Mucosa of rectum (tissue), 2 donors: ENCODE data around the gene BEND7.

Source experiments
- H3K27ac ChIP-seq, 2 donors: one replicate each; pipeline ENCODE4 v1.7.0; 2013; ENCODE audit warnings: inconsistent platforms in 2 of 2, low read depth in 2 of 2, low read length in 2 of 2
- H3K27me3 ChIP-seq, 2 donors: one replicate each; pipeline ENCODE4 v1.7.0; 2013; ENCODE audit warnings: low read length in 2 of 2; ENCODE audit not compliant: control insufficient read depth in 2 of 2, insufficient read depth in 2 of 2
- H3K36me3 ChIP-seq, 2 donors: one replicate each; pipeline ENCODE4 v1.7.0; 2013; ENCODE audit warnings: low read length in 2 of 2; ENCODE audit not compliant: control insufficient read depth in 2 of 2, insufficient read depth in 2 of 2
- H3K4me1 ChIP-seq, 2 donors: one replicate each; pipeline ENCODE4 v1.7.0; 2013; ENCODE audit warnings: low read length in 2 of 2, mild to moderate bottlenecking in 1 of 2; ENCODE audit not compliant: control insufficient read depth in 2 of 2, insufficient read depth in 2 of 2
- H3K4me3 ChIP-seq, 2 donors: one replicate each; pipeline ENCODE4 v1.7.0; 2013; ENCODE audit warnings: low read length in 2 of 2
- H3K9ac ChIP-seq, 2 donors: one replicate each; pipeline ENCODE4 v1.7.0; 2013; ENCODE audit warnings: low read length in 2 of 2, low read depth in 1 of 2, mild to moderate bottlenecking in 1 of 2
- H3K9me3 ChIP-seq, 2 donors: one replicate each; pipeline ENCODE4 v1.7.0; 2013; ENCODE audit warnings: low read length in 2 of 2; ENCODE audit not compliant: control insufficient read depth in 2 of 2
- donor health status: healthy.
- donor health status: Normal muscosa, but diverticular disease.

BEND7 gene

DNA sequence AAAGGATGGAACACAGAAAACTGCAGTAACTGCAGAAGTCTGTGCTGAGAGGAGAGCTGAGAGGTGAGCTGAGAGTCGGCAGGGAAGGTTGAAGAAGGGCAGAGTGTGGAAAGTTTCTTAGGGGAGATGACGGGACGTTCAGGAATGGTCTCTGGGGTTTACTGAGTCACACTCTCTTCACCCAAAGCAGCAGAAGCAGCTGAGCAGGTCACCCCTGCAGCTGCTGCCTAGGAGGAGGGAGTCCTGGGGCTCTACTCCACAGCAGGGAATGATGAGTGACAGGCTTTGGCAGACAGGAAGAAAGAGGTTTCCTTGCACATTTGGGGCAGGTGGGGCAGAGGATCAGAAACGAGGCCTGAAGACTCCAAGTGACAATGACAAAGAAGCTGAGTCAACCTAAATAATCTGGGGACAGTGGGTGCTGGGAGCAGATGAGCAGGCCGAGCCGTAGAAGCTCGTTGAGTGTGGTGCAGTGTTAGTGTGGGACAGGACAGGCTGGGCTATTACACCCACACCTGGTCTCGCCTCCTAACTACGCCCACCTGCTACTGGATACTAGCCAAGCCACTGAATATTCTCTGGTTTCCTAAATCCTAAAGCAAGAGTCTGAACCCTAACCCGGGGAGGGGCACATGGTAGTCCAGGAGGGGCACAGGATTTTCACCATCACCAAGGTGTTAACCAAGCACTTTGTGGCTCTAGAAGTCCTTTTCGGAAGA lies 24.9 kb downstream of the BEND7 start:
- no peaks in the 10 kb centered on the region for H3K36me3 ChIP-seq
- no peak overlapping the region for H3K9ac ChIP-seq
- H3K4me3 ChIP-seq: no peak overlapping the region
- no peaks in the 10 kb centered on the region for H3K4me1 ChIP-seq
- no peaks in the 10 kb centered on the region for H3K27me3 ChIP-seq
- no peaks in the 10 kb centered on the region for H3K9me3 ChIP-seq
- no peak overlapping the region for H3K27ac ChIP-seq

DNA sequence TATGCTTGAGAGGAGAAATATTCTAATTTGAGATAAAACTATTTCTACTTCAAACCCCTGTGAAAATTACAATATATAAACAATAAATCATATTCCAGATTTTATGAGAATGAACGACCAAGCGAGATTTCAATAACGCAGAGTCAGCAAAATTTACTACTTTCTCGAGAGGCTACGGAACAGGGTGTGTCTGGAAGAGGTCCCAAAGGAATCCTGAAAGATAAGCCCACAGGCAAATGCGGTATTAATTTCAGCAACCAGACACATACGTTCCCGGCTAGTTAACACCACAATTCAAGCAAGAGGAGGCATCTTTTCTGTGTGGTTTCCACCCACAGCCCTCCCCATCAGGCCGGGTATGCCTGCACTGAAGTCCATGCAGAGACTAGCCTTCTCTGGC lies 26.4 kb downstream of the BEND7 start:
- no peaks in the 10 kb centered on the region for H3K4me1 ChIP-seq
- H3K9me3 ChIP-seq: no peaks in the 10 kb centered on the region
- no peak overlapping the region for H3K4me3 ChIP-seq
- no peak overlapping the region for H3K27ac ChIP-seq
- H3K27me3 ChIP-seq: no peaks in the 10 kb centered on the region
- no peak overlapping the region for H3K9ac ChIP-seq
- no peaks in the 10 kb centered on the region for H3K36me3 ChIP-seq

DNA sequence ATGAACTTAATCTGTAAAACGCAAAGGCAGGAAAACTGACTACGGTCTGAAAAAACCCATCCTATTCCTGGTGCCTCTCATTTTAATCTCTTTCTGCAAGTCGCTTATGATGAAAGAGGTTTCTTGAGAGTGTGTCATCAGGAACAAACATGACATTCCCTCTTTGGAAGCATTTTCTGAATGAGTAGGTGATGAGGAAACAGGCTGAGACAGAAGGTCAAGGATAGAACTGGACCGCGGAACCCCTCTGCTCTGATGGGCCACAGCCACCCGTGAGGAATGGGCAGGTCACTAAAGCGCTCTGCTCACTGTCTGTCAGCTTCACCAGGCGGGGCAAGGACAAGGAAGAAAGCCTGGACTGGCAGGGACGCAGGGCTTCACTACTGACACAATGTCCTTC lies 28.6 kb downstream of the BEND7 start:
- H3K4me1 ChIP-seq: no peaks in the 10 kb centered on the region
- H3K4me3 ChIP-seq: no peak overlapping the region
- H3K9ac ChIP-seq: no peak overlapping the region
- H3K36me3 ChIP-seq: no peaks in the 10 kb centered on the region
- H3K9me3 ChIP-seq: no peaks in the 10 kb centered on the region
- no peak overlapping the region for H3K27ac ChIP-seq
- H3K27me3 ChIP-seq: no peaks in the 10 kb centered on the region

DNA sequence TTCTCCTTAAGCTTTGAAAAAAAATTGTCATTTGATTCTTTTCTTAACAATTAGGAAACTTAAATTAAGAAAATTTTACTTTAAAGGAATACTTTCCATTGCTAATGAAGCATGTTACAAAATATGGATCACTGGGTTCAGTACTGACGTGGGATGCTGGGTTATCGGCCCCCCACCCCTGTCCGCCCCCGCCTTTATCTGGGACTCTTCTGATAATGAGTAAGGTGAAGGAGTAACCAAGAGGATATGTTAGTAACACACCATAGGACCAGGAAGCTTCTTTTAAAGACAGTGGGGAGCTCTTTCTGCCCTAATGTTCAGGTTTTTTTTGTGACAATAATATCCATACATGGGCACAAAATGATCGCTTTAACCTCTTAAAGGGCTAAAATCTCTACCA lies 29.7 kb downstream of the BEND7 start:
- H3K9ac ChIP-seq: no peak overlapping the region
- no peaks in the 10 kb centered on the region for H3K9me3 ChIP-seq
- no peak overlapping the region for H3K27ac ChIP-seq
- no peaks in the 10 kb centered on the region for H3K4me1 ChIP-seq
- H3K27me3 ChIP-seq: no peaks in the 10 kb centered on the region
- no peaks in the 10 kb centered on the region for H3K36me3 ChIP-seq
- no peak overlapping the region for H3K4me3 ChIP-seq

DNA sequence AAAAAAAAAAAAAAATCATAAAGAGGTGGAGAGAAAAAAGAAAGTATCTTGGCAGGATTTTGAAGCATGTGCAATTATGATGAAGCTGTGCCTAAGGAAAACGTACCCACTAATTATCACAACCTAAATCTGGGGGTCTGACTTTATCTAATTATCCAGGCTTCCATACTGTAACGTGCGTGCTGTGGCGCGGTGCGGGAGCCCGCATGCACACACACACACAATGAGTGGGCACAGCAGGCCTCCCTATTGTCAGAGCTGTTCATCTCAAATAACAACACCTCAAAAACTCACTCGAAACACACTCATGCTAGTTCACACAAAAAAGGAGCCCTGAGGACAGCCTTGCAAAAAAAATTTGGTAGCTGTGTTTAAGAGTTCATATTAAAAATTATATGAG lies 31.9 kb downstream of the BEND7 start:
- no peak overlapping the region for H3K4me3 ChIP-seq
- no peaks in the 10 kb centered on the region for H3K36me3 ChIP-seq
- no peaks in the 10 kb centered on the region for H3K9me3 ChIP-seq
- no peaks in the 10 kb centered on the region for H3K27me3 ChIP-seq
- H3K9ac ChIP-seq: no peak overlapping the region
- H3K27ac ChIP-seq: no peak overlapping the region
- H3K4me1 ChIP-seq: peaks cover 0 to 4% of the 10 kb centered on the region in 2 donors

DNA sequence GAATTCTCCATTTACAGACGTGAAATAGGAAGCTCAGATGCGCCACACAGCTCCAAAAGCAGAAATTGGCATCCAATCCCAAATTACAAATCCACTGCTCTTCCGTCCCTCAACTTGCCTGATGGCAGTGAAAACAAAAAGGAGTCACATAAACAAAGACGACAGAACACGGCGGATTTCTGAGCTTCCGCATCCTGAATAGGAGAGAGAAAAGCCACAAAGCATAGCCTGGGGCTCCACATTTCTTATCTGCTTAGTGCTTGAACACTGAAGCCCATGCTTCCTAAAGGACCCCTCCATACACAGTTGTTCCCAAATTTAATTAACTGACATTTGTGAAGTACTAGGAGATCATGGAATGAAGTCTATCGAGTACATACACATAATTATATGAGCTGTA lies 32.6 kb downstream of the BEND7 start:
- H3K9ac ChIP-seq: no peak overlapping the region
- H3K4me1 ChIP-seq: peaks cover 0 to 4% of the 10 kb centered on the region in 2 donors
- H3K27ac ChIP-seq: no peak overlapping the region
- H3K27me3 ChIP-seq: no peaks in the 10 kb centered on the region
- H3K36me3 ChIP-seq: no peaks in the 10 kb centered on the region
- H3K9me3 ChIP-seq: no peaks in the 10 kb centered on the region
- H3K4me3 ChIP-seq: no peak overlapping the region

DNA sequence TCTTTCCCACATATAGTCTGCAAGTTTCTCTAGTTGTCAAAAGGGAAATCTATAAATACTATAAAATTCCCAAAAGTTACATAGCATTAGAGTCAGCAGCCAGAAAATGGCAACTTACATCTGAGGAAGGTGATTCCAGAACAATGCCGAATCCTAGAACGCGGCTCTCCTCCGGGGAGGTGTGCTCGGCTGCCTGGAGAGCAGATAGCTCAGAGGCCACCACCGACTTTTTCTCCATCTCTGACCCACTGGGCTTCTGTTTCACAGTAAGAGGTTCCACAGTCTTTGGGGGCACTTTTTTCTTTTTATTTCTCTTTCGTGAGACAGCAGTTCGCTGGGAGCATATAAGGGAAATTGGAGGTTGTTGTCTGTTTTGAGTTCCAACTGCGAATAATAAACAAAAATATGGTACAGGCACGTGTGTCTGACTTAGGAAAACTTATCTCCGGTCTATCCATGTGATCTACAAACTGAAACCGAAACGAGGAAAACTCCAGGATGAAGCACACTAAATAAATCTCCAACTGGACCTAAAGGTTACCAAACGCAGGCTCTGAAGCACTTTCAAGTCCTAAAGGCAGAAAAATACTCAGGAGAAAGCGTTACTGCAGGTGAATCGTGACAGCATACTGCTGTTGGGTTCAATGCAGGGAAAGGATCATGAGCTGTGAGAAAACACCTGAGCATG lies 36.2 kb downstream of the BEND7 start:
- Histone ChIP-seq H3K36me3 (no peaks in the 10 kb centered on the region), H3K27ac (peak overlapping the region in 1 of 2 donors; percentile 39), H3K9me3 (no peaks in the 10 kb centered on the region), H3K4me3 (peak overlapping the region; percentile 51 to 76), H3K27me3 (no peaks in the 10 kb centered on the region), H3K9ac (peak overlapping the region in 1 of 2 donors; percentile 7), H3K4me1 (peaks cover 0 to 4% of the 10 kb centered on the region in 2 donors)

DNA sequence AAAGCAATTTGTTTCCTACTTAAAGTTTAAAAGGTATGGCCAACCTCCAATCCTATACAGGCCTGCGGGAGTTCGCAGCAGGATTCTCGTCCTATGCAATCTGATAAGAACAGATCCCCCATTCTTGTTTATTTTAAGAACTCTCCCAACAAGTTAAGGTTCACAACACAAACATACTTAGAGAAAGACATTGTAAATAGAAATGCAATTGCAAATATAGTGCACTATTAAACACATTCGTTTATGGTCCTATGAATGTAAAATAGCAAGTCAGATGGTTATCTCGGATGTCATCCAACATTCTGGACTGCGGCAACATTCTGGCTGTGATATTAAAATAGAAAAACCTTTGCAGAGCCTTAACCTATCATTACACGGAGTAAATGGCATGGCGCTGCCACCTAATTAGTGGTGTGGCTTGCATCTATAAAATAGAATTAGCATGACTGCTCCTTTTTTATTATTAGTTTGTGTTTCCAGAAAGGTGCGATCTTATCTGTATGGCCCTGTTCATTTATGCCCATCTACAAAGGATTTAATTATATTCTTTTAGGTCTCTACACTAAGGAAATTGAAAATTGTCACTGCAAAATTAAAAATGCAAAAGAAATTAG lies 37.0 kb downstream of the BEND7 start:
- H3K9me3 ChIP-seq: no peaks in the 10 kb centered on the region
- no peaks in the 10 kb centered on the region for H3K27me3 ChIP-seq
- no peaks in the 10 kb centered on the region for H3K36me3 ChIP-seq
- H3K27ac ChIP-seq: no peak overlapping the region
- H3K9ac ChIP-seq: no peak overlapping the region
- H3K4me3 ChIP-seq: no peak overlapping the region
- peaks cover 0 to 4% of the 10 kb centered on the region in 2 donors for H3K4me1 ChIP-seq

DNA sequence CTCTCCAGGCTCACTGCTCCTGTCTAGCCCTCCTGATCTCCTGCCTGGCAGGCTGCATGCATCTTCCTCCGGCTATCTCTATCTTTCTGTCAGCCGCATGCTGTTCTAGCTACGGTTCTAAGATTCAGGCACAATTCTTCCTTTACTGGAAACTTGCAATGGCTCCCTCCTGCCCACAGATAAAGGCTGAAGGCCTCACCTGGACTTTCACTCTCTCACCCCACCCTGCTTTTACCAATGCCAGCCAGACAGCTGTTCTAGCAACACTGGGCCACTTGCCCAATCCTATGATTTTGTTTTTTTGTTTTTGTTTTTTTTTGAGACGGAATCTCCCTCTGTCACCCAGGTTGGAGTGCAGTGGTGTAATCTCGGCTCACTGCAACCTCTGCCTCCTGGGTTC lies 38.3 kb downstream of the BEND7 start:
- no peaks in the 10 kb centered on the region for H3K36me3 ChIP-seq
- no peak overlapping the region for H3K4me3 ChIP-seq
- no peaks in the 10 kb centered on the region for H3K27me3 ChIP-seq
- H3K9ac ChIP-seq: no peak overlapping the region
- peaks cover 0 to 4% of the 10 kb centered on the region in 2 donors for H3K4me1 ChIP-seq
- no peak overlapping the region for H3K27ac ChIP-seq
- no peaks in the 10 kb centered on the region for H3K9me3 ChIP-seq

DNA sequence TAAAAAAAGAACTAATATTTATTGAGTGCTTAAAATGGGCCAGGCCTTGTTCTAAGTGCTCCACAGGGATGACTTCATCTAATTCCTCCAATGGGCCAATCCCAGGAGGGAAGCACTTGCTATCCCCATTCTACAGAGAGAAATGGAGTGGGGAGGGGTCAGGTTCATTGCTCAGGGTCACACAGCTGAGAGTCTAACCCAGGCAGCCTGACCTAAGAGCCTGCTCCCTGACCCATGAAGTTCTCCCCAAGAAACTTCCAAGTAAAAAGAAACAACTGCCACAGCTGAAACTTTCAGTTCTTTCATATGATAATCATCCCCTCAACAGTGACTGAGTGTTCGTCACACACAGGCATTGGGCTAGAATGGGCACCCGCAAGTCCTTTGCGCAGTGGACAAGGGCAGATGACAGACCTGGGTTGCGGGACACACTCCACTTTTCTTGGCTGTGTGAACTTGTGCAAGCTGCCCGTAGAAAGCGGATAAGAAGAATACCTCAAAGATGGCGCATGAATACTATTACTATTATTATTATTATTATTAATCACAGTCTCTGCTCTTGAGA lies 39.7 kb downstream of the BEND7 start:
- Histone ChIP-seq H3K4me3 (no peak overlapping the region), H3K4me1 (peaks cover 0 to 4% of the 10 kb centered on the region in 2 donors), H3K27ac (no peak overlapping the region), H3K9me3 (no peaks in the 10 kb centered on the region), H3K27me3 (no peaks in the 10 kb centered on the region), H3K36me3 (no peaks in the 10 kb centered on the region), H3K9ac (no peak overlapping the region)
